ENCODE data around the gene SRGAP1.
"Not testable (repeated sequence)": the region's sequence is repeated elsewhere in the genome, so short reads cannot be mapped to it uniquely, and the experiment has no call there.

SRGAP1 gene

DNA sequence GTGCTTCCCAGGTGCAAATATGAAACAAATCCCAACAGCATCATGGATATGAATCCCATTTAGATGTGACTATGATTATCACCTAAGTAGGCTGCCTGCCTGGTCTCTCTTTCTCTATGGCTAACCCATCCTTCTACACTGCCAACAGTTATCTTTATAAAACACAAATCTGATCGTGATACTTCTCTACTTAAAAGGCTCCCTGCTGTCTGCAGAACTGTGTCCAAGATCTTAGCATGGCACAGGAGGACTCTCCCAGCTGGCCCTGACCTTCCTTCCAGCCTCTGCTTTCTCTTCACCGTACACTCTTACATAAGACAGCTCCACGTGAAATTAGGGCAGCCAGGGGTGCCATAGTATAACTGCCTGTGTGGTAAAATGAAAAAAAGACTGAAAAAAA, 3.5 kb upstream of the SRGAP1 start:
- DNase-seq = no peak

DNA sequence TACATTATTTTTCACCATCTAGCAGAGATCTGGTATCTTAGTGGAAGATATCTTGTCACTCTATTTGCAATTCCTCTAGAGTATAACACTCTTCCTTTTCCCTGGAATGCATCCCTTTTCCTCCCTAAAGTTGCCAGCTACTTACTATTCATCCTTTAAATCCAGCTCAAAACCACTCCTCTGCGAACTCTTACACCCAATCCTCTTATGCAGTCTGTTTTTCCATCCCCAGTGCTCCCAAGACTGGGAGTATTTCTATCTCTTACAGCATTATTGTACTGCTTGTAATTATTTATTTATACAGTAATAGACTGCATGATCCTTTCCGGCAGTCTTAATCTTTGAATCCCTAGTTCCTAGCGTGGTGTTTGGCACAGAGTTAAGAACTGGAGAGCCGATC, 2.9 kb upstream of the SRGAP1 start:
- DNase-seq = no peak

DNA sequence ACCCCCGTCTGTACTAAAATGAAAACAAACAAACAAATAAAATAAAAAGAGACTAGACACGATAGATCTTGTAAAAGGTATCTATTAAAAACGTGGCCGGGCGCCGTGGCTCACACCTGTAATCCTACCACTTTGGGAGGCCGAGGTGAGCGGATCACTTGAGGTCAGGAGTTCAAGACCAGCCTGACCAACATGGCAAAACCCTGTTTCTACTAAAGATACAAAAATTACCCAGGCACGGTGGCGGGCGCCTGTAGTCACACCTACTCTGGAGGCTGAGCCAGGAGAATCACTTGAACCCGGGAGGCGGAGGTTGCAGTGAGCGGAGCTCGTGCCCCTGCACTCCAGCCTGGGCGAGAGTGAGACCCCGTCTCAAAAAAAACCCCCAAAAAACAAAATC, 1.8 kb upstream of the SRGAP1 start:
- DNase-seq = not testable (repeated sequence)

DNA sequence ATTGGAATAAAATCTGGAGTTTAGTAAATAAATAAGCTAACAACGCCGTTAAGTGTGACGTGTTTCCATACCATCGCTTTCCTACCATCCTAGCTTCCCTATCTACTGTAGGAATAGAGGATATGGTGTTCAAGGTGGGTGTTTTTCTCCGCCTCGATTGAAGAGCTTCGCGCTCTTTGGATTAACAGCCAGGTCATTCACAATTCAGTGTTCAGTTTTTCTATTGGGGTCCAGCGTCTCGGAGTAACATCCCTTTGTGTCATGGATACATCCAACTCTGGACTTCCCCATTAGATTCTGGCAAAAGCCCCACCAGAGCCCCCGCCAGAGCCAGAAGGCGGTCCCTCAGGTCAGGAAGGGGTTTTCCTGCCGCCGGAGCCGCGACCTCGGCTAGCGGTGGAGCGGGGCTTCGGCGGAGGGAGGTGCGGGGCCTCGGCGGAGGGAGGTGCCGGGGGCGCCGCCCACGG, 1.2 kb upstream of the SRGAP1 start:
- DNase-seq = no peak

DNA sequence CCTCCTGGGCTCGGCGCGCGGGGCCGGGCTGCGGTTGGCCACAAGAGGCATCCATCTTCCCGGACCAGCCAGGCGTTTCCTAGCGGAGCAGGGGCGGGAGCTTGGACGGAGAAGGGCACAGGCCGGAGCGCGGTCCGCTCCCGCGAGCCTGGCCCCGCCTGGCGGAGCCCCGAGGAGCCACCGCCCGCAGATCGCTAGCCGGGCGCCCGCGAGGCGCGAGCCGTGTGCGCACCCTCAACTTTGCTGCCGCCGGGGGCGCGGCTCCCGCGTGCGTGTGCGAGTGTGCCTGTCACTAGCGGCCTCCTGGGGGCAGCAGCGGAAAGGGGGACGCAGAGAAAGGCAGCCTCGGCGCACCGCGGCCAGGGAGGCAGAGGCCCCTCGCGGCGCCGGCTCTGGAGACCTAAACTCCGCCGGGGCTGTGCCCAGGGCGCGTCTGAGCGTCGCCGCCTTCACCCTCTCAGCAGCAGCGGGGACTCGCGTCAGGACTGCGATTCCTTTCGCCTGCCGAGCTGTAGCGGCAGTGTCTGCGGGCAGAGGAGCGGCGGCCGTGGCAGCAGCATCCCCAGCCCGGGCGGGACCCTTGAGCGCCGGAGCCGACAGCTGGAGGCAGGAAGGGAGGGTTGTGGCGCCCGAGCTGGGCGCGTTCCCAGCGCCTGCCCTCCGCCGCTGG, 644 bp upstream of the SRGAP1 start:
- peak; percentile 54 to 63 for DNase-seq

DNA sequence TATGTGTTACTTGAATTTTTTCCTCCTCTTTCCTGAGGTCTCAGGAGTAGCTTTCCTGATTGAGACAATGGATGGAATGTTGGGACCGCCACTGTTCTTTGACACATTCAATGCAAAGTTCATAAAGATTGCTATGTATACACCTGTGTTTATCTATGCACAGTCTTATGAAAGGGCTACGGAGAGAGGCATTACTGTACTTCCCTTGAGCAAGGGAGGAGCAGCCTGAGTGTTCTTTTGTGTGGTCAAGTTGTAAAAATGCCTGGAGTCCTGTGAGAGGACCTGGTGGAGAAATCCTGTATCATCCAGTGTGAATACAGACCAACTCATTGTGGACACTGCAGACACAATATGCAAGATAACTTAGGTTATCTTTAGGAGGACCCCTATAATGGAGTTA, 1.2 kb downstream of the SRGAP1 start:
- no peak for DNase-seq

DNA sequence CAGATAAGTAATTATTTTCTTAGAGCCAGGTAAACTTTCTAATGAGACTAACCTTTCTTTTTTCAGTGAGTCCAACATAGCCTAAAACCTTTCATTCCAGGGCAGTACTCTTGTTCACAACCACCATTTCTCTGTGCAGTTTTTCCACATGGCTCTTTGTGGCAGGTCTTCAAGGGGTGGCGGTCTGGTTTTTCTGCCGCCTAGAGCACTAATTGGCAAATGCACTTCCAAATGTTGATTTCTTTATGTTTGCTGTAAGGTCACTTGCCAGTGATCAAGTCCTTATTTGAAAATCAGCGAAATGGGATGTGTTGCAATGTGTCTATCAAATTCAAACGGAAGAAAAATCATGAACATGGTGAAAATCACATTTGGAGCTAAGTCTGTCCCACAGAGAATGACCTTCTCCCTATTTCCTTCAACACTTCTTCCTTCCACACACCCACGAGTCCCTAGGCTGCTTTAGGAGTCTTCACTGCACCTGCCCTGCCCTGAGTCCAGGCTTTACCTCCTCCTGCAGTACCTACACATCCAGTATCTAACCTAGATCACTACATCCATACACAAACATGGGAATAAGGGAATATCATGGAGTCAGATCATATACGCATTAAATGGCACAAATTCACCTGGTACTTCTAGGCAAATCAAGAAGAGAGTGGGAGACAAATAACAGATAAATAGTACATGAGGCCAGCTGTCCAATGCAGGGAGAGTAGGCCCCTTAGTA, 1.9 kb downstream of the SRGAP1 start:
- no peak for DNase-seq

DNA sequence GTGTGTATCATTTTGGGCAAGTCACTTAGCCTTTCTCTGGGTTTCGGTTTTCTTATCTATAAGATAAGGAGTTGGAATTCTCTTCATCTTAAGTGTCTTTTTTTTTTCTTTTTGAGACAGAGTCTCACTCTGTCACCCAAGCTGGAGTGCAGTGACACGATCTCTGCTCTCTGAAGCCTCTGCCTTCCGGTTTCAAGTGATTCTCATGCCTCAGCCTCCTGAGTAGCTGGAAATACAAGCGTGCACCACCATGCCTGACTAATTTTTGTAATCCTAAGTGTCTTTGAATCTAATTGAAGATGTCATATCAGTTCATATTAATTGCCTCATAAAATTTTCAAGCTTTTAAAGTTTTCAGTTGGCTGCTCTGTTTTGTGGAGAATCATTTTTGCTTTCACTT, 4.0 kb downstream of the SRGAP1 start:
- DNase-seq = no peak

DNA sequence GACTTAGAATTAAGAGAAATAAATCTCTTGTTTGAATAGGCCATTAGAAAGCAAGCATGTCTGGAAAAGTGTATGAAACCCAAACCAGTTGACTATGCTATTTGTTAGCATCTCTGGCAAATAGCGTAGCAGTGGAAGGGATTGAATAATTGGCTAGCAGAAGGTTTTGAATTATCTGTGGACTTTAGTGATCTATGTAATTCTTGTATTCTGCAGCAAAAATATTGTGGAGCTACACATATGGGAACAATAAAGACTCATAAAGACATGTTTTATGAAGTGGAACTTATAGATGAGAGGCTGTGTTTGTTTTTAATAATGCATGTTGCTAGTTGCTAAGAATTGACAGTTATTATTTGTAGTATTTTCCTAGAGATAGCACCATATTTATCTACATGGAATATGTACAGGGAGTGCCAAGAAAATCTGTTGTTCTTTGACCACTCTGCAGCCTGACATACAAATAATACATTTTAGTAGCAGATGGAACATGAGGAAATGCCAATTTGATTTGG, 4.7 kb downstream of the SRGAP1 start:
- no peak for DNase-seq

DNA sequence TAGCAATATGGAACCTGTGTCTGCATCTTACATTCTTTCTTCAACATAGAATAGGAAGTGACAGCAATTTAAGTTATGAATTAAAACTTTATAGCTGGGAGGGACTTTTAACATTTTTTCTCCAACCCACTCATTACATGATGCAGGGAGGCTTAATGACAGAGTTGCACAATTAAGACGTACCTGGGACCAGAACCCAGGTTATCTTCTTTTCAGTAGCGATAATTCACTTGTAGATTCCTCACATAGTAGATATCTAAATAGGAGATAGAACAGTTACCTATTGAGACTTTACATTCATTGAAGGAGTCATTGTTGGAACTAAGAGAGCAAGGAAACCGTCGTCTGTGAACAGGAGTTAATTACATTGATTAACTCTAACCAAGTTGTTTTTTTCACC, 5.1 kb downstream of the SRGAP1 start:
- DNase-seq = no peak

DNA sequence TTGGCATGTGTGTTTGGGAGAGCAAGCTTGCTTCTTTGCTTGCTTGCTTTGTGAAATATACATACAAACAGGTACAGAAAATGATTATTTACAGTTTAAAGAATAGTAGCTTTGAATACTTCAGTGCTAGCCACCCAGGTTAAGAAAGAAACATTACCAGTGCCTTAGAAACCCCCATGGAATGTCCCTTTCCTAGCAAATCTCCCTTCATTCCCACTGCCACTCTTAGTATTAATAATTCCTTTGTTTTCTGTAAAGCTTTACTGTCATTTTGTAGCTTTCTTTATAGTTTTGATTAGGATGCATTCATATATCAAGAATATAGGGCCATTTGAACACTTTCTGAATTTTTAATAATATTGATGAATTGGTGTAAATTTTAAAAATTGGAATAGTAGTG, 9.5 kb downstream of the SRGAP1 start:
- no peak for DNase-seq

DNA sequence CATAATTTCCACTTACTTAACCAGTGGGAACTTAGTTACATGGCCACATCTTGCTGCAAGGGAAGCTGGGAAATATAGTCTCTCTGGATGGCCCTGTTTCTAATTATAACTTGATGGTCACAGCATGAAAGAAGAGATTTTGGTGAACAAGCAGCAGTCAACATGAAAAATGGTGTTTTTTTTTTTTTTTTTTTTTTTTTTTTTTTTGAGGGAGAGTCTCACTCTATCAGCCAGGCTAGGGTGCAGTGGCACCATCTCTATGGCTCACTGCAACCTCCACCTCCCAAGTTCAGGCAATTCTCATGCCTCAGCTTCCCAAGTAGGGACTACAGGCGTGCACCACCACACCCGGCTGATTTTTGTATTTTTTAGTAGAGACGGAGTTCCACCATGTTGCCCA, 10.8 kb downstream of the SRGAP1 start:
- no peak for DNase-seq

DNA sequence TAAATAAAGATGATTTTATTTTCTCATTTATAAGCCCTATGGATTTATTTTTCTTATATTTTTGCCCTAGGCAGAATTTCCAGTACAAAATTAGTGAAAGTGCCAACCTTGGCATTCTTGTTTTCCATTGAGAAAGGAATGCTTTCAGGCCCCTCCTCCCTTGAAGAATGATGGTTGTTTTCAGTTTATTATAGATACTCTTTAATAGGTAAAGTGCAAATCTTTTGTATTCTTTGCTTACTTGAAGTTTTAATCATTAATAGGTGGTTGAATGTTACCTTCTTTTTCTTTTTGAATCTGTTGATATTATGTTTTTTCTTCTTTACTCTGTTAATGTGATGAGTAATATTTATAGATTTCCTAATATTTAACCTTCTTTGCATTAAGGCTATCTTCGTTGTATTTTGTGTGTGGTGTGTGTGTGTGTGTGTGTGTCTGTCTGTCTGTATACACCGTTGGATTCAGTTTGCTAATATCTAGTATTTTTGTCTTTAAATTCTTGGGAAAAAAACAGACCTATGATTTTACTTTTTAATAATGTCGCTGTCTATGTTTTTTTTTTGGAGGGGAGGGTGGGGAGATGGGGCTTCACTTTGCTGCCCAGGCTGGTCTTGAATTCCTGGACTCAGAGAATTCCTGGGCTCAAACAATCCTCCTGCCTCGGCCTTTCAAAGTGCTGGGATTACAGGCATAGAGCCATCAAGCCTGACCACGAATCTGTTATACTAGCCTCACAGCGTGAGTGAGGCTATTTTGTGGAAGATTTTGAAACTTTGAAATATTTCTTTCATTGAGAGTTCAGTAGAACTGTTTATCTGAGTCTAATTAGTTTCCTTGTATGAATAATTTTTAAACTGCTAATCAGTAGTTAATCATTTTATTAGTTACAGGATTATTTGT, 13.5 kb downstream of the SRGAP1 start:
- DNase-seq = no peak

DNA sequence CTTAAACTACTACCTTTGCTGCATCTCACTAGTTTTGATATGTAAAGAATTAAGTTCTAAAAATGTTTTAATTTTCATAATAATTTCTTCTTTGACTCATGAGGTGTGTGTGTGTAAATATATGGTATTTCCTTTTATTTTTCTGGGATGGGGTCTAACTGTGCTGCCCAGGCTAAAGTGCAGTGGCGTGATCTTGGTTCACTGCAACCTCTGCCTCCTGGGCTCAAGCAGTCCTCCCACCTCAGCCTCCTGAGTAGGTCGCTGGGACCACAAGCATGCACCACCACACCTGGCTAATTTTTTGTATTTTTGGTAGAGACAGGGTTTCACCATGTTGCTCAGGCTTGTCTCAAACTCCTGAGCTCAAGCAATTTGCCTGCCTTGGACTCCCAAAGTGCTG, 15.4 kb downstream of the SRGAP1 start:
- DNase-seq = not testable (repeated sequence)

DNA sequence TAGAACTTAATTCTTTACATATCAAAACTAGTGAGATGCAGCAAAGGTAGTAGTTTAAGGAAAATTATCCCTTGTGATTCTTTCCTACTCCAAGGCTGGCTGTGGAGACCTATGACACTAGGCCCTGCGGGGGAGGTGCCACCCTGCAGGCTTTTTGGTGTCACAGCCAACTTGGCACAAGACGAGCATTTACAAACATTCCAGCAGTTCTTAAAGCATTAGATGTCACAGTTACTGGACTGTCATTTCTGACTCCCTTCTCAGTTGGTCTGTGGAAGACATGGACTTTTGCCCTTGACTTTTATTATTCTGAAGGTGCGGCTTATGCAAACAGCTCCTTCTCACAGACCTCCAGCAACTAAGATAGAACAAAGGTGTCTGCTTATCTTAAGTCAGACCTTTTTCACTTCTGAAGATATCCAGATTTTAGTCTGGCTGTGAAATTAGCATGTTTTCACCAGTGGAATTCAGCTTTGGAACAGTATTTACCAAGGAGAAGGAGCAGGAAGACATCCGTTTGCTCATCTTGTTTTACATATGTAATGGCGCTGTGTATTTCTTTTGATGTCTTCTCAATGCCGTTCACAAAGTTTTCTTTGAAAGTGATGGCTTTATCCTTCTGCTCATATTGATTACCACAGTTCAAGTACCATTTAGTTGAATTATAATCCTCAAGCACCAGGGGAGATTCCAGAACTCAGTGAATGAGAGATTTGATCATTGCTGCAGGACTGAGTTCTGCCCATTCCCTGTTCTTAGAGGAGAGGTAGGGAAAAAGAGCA, 17.9 kb downstream of the SRGAP1 start:
- no peak for DNase-seq

DNA sequence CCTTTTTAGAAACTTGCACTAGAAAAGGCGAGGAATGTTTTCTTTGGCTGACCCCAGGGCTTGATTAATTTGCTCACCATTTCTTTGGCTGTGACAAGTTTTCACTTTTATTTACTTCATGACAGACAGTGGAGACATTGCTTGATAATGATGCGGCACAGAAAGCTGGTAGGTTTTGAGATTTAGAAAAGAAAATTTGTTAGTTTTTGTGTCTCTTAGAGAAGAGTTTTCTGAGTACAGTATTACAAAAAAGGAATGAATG, 18.4 kb downstream of the SRGAP1 start:
- DNase-seq = no peak

DNA sequence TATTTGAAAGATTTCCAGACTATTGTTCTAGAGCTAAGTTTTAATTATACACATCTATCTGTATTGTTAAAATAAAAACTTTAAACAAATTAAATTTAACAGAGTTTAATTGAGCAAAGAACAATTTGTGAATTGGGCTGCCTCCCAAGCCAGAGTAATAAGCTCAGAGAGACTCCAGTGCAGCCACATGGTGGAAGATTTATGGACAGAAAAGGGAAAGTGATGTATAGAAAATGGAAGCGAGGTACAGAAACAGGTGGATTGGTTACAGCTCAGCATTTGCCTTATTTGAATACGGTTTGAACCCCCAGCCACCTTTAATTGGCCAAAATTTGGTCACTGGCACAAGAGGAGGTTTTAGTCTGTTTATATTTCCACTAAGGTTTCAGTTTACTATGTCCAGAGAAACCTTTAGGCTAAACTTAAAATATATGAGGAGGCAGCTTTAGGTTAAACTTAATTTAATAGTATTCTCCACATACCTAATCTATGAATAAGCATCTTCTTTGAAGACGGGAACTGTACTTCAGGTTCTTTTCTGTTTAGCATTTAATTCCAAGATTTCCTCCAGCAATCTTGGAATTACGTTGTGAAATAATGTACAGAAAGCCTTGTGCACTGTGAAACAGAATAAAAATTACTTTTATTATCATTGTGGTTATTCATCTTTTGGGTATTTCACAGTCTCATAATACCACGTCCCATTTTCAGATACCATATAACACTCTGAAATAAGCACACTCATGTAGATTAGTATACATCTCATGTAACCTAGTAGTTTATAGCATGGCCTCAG, 19.4 kb downstream of the SRGAP1 start:
- DNase-seq = no peak

DNA sequence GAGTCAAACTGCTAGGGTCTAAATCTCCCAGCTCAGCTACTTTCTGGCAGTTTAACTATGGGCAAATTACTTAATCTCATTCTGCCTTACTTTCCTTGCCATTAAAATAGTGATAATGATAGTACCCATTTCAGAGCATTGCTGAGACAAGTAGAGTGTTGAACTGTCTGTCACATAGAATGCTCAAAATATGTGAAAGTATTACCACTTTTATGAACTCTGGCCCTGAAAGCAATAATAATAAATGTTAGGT, 19.9 kb downstream of the SRGAP1 start:
- no peak for DNase-seq

DNA sequence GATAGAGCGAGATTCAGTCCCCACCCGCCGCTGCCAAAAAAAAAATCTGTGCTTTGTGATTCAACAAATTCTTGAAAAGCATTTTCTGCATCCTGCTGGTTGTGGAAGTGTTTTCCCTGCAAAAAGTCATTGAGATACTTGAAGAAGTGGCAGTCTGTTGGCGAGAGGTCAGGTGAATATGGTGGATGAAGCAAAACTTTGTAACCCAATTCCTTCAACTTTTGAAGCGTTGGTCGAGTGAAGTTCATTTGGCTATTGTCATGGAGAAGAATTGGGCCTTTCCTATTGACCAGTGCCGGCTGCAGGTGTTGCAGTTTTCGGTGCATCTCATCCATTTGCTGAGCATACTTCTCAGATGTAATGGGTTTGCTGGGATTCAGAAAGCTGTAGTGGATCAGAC, 20.9 kb downstream of the SRGAP1 start:
- no peak for DNase-seq

DNA sequence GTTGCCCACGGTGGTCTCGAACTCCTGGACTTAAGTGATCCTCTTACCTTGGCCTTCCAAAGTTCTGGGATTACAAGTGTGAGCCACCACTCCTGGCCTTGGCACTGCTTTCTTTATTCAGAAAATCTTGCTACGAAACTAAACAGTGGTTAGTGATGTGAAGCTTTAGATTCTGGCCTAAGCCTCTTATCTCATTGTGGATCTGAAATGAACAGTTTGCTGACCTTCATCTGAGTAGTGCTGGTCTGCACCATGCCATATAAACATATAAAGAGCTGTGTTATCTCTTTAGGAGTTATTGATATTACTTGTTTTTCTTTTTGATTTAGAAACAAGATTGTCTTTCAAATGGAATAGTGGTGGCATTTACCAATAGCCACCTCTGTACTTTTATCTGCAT, 22.6 kb downstream of the SRGAP1 start:
- DNase-seq = no peak

DNA sequence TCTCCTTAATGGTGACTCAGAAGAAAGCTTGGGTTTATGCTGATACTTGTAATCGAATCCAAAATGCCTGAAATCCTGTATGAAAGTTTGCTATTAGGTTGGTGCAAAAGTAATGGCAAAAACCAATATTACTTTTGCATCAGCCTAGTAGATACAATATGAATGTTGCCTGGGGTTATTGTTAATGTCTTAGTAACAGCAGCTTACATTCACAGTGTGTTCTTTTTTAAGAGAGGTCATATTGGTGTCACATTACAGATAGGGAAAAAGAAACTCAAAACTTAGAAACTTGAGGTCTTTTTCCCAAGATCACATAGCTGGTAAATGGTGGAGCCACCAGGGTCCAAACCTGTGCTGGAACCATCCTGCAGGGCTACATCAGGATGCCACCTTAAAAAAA, 25.2 kb downstream of the SRGAP1 start:
- DNase-seq = no peak

DNA sequence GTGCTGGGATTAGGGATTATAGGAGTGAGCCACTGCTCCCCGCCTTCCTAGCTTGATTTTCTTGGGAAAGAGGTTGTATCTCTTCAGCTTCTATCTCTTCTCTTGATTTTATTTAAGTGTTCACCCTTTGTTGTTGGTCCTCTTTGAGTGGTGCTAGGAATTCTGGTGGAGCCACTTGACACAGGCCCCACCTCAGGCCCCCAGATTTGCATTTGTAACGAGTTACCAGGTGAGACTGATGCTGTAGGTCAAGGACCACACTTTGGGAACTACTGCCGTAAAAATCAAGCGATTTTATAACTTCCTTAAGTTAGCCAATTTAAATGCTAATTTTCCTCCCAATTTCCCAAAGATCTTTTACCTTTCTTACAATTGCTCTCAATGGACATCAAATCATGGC, 26.3 kb downstream of the SRGAP1 start:
- DNase-seq = no peak

Measured in bone marrow (tissue), 2 donors.